GM23338 (cell line): ENCODE results near the gene CNTN5. TPM values are rescaled to one million over a fixed set of nuclear protein-coding genes. Genes with fewer than 3 reads are reported as not detected.

Experiments
- ATAC-seq: fragments of 200-7000 bp; cut with Tn5 transposase; 3 replicates; pipeline ENCODE4 v1.9.1; 2020
- DNase-seq: peaks from one replicate; pipeline ENCODE4 v3.0.0-alpha.2; 2015; ENCODE audit warnings: low spot score
- H2AFZ ChIP-seq: fragments of 200-600 bp; sonication (generic); 2 replicates; pipeline ENCODE4 v1.8.0; 2016; ENCODE audit warnings: antibody characterized with exemption, mild to moderate bottlenecking, moderate library complexity
- H3F3A ChIP-seq: fragments of 200-600 bp; sonication (generic); replicated peaks from 2 replicates; pipeline ENCODE4 v1.8.0; 2017; ENCODE audit warnings: antibody characterized with exemption, mixed run types, low read depth
- H3K27ac ChIP-seq: fragments of 200-600 bp; sonication (generic); 2 replicates; pipeline ENCODE4 v1.6.1; 2016; ENCODE audit warnings: low read depth
- H3K27me3 ChIP-seq: fragments of 200-600 bp; sonication (generic); 2 replicates; pipeline ENCODE4 v1.8.0; 2016; ENCODE audit warnings: mild to moderate bottlenecking, mixed run types, moderate library complexity; ENCODE audit not compliant: insufficient read depth
- H3K36me3 ChIP-seq: fragments of 200-600 bp; sonication (generic); 2 replicates; pipeline ENCODE4 v1.8.0; 2016; ENCODE audit warnings: mild to moderate bottlenecking; ENCODE audit not compliant: insufficient read depth
- H3K4me1 ChIP-seq: fragments of 200-600 bp; sonication (generic); 2 replicates; pipeline ENCODE4 v1.8.0; 2016; ENCODE audit warnings: mild to moderate bottlenecking, moderate library complexity; ENCODE audit not compliant: insufficient read depth
- H3K4me2 ChIP-seq: fragments of 200-600 bp; sonication (generic); 2 replicates; pipeline ENCODE4 v1.7.1; 2017; ENCODE audit warnings: mixed run types
- H3K4me3 ChIP-seq: fragments of 200-600 bp; sonication (generic); 2 replicates; pipeline ENCODE4 v1.6.1; 2016; ENCODE audit warnings: mixed run types
- H3K79me2 ChIP-seq: fragments of 200-600 bp; sonication (generic); replicated peaks from 2 replicates; pipeline ENCODE4 v1.8.0; 2017; ENCODE audit warnings: mild to moderate bottlenecking; ENCODE audit not compliant: insufficient read depth
- H3K9me2 ChIP-seq: fragments of 200-600 bp; sonication (generic); 2 replicates; pipeline ENCODE4 v1.8.0; 2017; ENCODE audit not compliant: insufficient read depth
- H4K20me1 ChIP-seq: fragments of 200-600 bp; sonication (generic); replicated peaks from 2 replicates; pipeline ENCODE4 v1.8.0; 2017; ENCODE audit warnings: mild to moderate bottlenecking; ENCODE audit not compliant: insufficient read depth
- H3K27ac Mint-ChIP-seq: 2 replicates; pipeline ENCODE4 v1.8.0; 2020; ENCODE audit warnings: inconsistent platforms, mild to moderate bottlenecking, moderate library complexity, mixed read lengths
- H3K27me3 Mint-ChIP-seq: 3 replicates; pipeline ENCODE4 v1.8.0; 2022; ENCODE audit warnings: low read depth, mild to moderate bottlenecking, moderate library complexity, mixed read lengths, inconsistent platforms; ENCODE audit not compliant: insufficient read depth, poor library complexity
- H3K36me3 Mint-ChIP-seq: 3 replicates; pipeline ENCODE4 v1.8.0; 2021; ENCODE audit warnings: low read depth, mild to moderate bottlenecking, inconsistent platforms, moderate library complexity, mixed read lengths
- H3K4me1 Mint-ChIP-seq: 3 replicates; pipeline ENCODE4 v1.8.0; 2020; ENCODE audit warnings: mild to moderate bottlenecking, inconsistent platforms, mixed read lengths
- H3K4me3 Mint-ChIP-seq: 3 replicates; pipeline ENCODE4 v1.8.0; 2021; ENCODE audit warnings: moderate library complexity, mild to moderate bottlenecking, inconsistent platforms, mixed read lengths
- H3K9me3 Mint-ChIP-seq: 3 replicates; pipeline ENCODE4 v1.8.0; 2020; ENCODE audit warnings: moderate library complexity, mild to moderate bottlenecking, inconsistent platforms, mixed read lengths
- CREB1 ChIP-seq: fragments of 250-450 bp; sonication (Bioruptor Pico); IDR thresholded peaks from 2 replicates; pipeline ENCODE4 v1.5.0; 2020; ENCODE audit warnings: low read depth, mild to moderate bottlenecking, moderate library complexity
- EZH2 ChIP-seq: fragments of 200-600 bp; sonication (generic); IDR thresholded peaks from one replicate; pipeline ENCODE4 v1.8.0; 2017; ENCODE audit warnings: antibody characterized with exemption, mild to moderate bottlenecking, low read depth; ENCODE audit not compliant: unreplicated experiment
- EZH2phosphoT487 ChIP-seq: fragments of 200-600 bp; sonication (generic); IDR thresholded peaks from one replicate; pipeline ENCODE4 v1.8.1; 2018; ENCODE audit warnings: antibody characterized with exemption; ENCODE audit not compliant: unreplicated experiment
- JUNB ChIP-seq: IDR thresholded peaks from one replicate; pipeline ENCODE4 v1.6.1; 2016; ENCODE audit warnings: antibody characterized with exemption; ENCODE audit not compliant: unreplicated experiment
- NANOG ChIP-seq: IDR thresholded peaks from 2 replicates; pipeline ENCODE4 v1.6.1; 2016; ENCODE audit warnings: antibody characterized with exemption, borderline replicate concordance
- POLR2AphosphoS5 ChIP-seq: IDR thresholded peaks from 2 replicates; pipeline ENCODE4 v1.6.1; 2016; ENCODE audit warnings: antibody characterized with exemption, low read depth
- STAT1 ChIP-seq: IDR thresholded peaks from one replicate; pipeline ENCODE4 v1.6.1; 2016; ENCODE audit warnings: antibody characterized with exemption; ENCODE audit not compliant: unreplicated experiment
- ZNF462 ChIP-seq: fragments of 250-450 bp; sonication (Bioruptor Pico); IDR thresholded peaks from 2 replicates; pipeline ENCODE4 v1.5.0; 2020; ENCODE audit warnings: mild to moderate bottlenecking, moderate library complexity
- polyA plus RNA-seq: library from polyadenylated mRNA; unstranded; fragments of >200 nt; fragmentation: Nextera tagmentation; extraction: Ambion mirVana; gene quantifications from 2 replicates; pipeline ENCODE4 v1.2.1, GENCODE V29; 2016
- total RNA-seq: library from RNA; depleted of rRNA; stranded (reverse); fragments of >200 nt; shearing (Covaris generic); gene quantifications from 2 replicates; pipeline ENCODE4 v1.2.3, GENCODE V29; 2014
- TF ChIP-seq, protein P1 (sequence below): IDR thresholded peaks from 2 replicates; pipeline ENCODE4 v1.6.1; 2016; ENCODE audit warnings: antibody characterized with exemption

CNTN5 gene
- total and polyA plus RNA-seq, 2 experiments from 2014 or later: not detected

DNA sequence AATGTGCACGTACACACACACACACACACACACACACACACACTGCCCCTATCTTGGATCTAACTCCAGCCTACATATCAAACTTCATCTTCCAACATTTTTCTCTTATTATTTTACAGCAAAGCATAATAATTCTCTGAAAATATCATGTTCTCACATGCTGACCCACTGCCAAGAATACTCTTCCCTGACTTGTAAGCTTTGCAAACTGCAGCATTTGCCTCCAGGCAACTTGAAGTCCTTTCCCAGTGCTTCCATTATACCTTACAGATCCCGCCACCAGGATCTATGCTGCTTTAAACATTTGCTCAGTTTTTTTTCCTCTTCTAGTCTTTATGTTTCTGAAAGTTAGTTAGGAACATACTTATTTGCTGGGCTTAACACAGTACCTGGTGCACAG is 1183.0 kb downstream of the CNTN5 start (continued):
- no peak for TF ChIP-seq ZNF462 (CRISPR knock-in tag)
- TF ChIP-seq, protein P1, sequence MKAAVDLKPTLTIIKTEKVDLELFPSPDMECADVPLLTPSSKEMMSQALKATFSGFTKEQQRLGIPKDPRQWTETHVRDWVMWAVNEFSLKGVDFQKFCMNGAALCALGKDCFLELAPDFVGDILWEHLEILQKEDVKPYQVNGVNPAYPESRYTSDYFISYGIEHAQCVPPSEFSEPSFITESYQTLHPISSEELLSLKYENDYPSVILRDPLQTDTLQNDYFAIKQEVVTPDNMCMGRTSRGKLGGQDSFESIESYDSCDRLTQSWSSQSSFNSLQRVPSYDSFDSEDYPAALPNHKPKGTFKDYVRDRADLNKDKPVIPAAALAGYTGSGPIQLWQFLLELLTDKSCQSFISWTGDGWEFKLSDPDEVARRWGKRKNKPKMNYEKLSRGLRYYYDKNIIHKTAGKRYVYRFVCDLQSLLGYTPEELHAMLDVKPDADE: no peak

GRCh38 chr11:100205926-100206325 is 1185.2 kb downstream of the CNTN5 start:
- no peak overlapping the region for H3K4me3 Mint-ChIP-seq
- no peak overlapping the region for H3K27ac ChIP-seq
- no peak overlapping the region for H3K27ac Mint-ChIP-seq
- H3K4me1 ChIP-seq: no peaks in the 10 kb centered on the region
- no peaks in the 10 kb centered on the region for H3K36me3 Mint-ChIP-seq
- H3F3A ChIP-seq: no peaks in the 10 kb centered on the region
- no peak overlapping the region for H2AFZ ChIP-seq
- H3K27me3 Mint-ChIP-seq: no peaks in the 10 kb centered on the region
- DNase-seq (no peak), ATAC-seq (no peak)
- no peaks in the 10 kb centered on the region for H3K79me2 ChIP-seq
- H4K20me1 ChIP-seq: no peaks in the 10 kb centered on the region
- no peak overlapping the region for H3K4me3 ChIP-seq
- H3K36me3 ChIP-seq: no peaks in the 10 kb centered on the region
- H3K27me3 ChIP-seq: no peaks in the 10 kb centered on the region
- H3K4me1 Mint-ChIP-seq: no peaks in the 10 kb centered on the region
- no peaks in the 10 kb centered on the region for H3K9me3 Mint-ChIP-seq
- H3K4me2 ChIP-seq: no peak overlapping the region
- H3K9me2 ChIP-seq: no peaks in the 10 kb centered on the region
- TF ChIP-seq ZNF462 (CRISPR knock-in tag) (no peak), POLR2AphosphoS5 (no peak), NANOG (no peak), STAT1 (no peak), CREB1 (CRISPR knock-in tag) (no peak), EZH2 (no peak), JUNB (no peak), EZH2phosphoT487 (no peak)
